GM08714 (cell line): ENCODE measurements around the gene BLM.
"Not testable (repeated sequence)": the region's sequence is repeated elsewhere in the genome, so short reads cannot be mapped to it uniquely, and the experiment has no call there.

ENCODE experiments used
- H3K4me3 ChIP-seq: fragments of 200-500 bp; sonication (Bioruptor generic); 2 replicates; pipeline ENCODE4 v1.5.1; 2014; ENCODE audit warnings: mild to moderate bottlenecking, low read length, inconsistent platforms
- ZNF274 ChIP-seq: IDR thresholded peaks from 2 replicates; pipeline ENCODE4 v1.6.1; 2012; ENCODE audit warnings: mild to moderate bottlenecking, low read depth, low read length

BLM gene

GRCh38 chr15:90735923-90736322 lies 18.8 kb downstream of the BLM start:
- no peak for TF ChIP-seq ZNF274
- H3K4me3 ChIP-seq = no peak overlapping the region

- H3K4me3 ChIP-seq = not testable (repeated sequence)
Measured at GRCh38 chr15:90740545-90740944, 23.4 kb downstream of the BLM start.

GRCh38 chr15:90742087-90742486 lies 24.9 kb downstream of the BLM start:
- no peak for TF ChIP-seq ZNF274
- no peak overlapping the region for H3K4me3 ChIP-seq

- no peak for TF ChIP-seq ZNF274
- no peak overlapping the region for H3K4me3 ChIP-seq
Measured at GRCh38 chr15:90743407-90743806, 26.3 kb downstream of the BLM start.

GRCh38 chr15:90744759-90745402 lies 27.7 kb downstream of the BLM start:
- TF ChIP-seq ZNF274 = no peak

GRCh38 chr15:90749754-90750153 lies 32.6 kb downstream of the BLM start:
- TF ChIP-seq ZNF274 = no peak
- no peak overlapping the region for H3K4me3 ChIP-seq

More at GRCh38 chr15:90744759-90745402, 27.7 kb downstream of the BLM start:
- no peak overlapping the region for H3K4me3 ChIP-seq

GRCh38 chr15:90750186-90750585 lies 33.0 kb downstream of the BLM start:
- TF ChIP-seq ZNF274 = no peak

GRCh38 chr15:90751300-90751825 lies 34.2 kb downstream of the BLM start:
- TF ChIP-seq ZNF274 = no peak
- no peak overlapping the region for H3K4me3 ChIP-seq

More at GRCh38 chr15:90750186-90750585, 33.0 kb downstream of the BLM start:
- H3K4me3 ChIP-seq = no peak overlapping the region

- no peak overlapping the region for H3K4me3 ChIP-seq
- no peak for TF ChIP-seq ZNF274
Measured at GRCh38 chr15:90756916-90757315, 39.8 kb downstream of the BLM start.

GRCh38 chr15:90757461-90757860 lies 40.3 kb downstream of the BLM start:
- H3K4me3 ChIP-seq = no peak overlapping the region
- no peak for TF ChIP-seq ZNF274

- no peak overlapping the region for H3K4me3 ChIP-seq
- no peak for TF ChIP-seq ZNF274
Measured at GRCh38 chr15:90760661-90761232, 43.6 kb downstream of the BLM start.

GRCh38 chr15:90761629-90762028 lies 44.5 kb downstream of the BLM start:
- no peak for TF ChIP-seq ZNF274
- H3K4me3 ChIP-seq = no peak overlapping the region

- H3K4me3 ChIP-seq = no peak overlapping the region
- no peak for TF ChIP-seq ZNF274
Measured at GRCh38 chr15:90762109-90762508, 45.0 kb downstream of the BLM start.

- H3K4me3 ChIP-seq = no peak overlapping the region
- TF ChIP-seq ZNF274 = no peak
Measured at GRCh38 chr15:90763366-90764099, 46.4 kb downstream of the BLM start.

GRCh38 chr15:90765531-90765930 lies 48.4 kb downstream of the BLM start:
- no peak for TF ChIP-seq ZNF274
- no peak overlapping the region for H3K4me3 ChIP-seq
